HEK293 (cell line): ENCODE measurements around the gene LAD1.

ENCODE experiments used
- CTCF ChIA-PET: fragments of 350-600 bp; formaldehyde crosslinking; extraction: SDS; loops from one replicate; lab custom pipeline; 2021; ENCODE audit warnings: antibody characterized with exemption; lab: Yijun Ruan, JAX
- POLR2A ChIA-PET: fragments of 300-600 bp; formaldehyde crosslinking; extraction: SDS; loops from one replicate; lab custom pipeline; 2020; ENCODE audit warnings: antibody characterized with exemption, inconsistent platforms; lab: Yijun Ruan, JAX
- H3K27ac ChIP-seq: fragments of 200-500 bp; sonication (Bioruptor generic); 2 replicates; pipeline ENCODE4 v1.5.1; 2014; ENCODE audit warnings: low read depth, low read length, control low read depth, inconsistent platforms; ENCODE audit errors: extremely low read depth
- H3K36me3 ChIP-seq, 2 experiments: fragments of 200-500 bp in 1 of 2; sonication (Bioruptor generic) in 1 of 2; 1 replicate in 1 of 2; 2 replicates in 1 of 2; pipeline ENCODE4 v1.5.1; 2014 to 2017; ENCODE audit warnings: inconsistent platforms in 2 of 2, low read length in 2 of 2; ENCODE audit not compliant: control insufficient read depth in 2 of 2, insufficient read depth in 1 of 2
- H3K4me1 ChIP-seq: fragments of 200-500 bp; sonication (Bioruptor generic); 2 replicates; pipeline ENCODE4 v1.5.1; 2014; ENCODE audit warnings: mild to moderate bottlenecking, low read length, inconsistent platforms; ENCODE audit not compliant: control insufficient read depth, insufficient read depth
- H3K4me3 ChIP-seq: 2 replicates; pipeline ENCODE4 v1.5.1; 2011; ENCODE audit warnings: low read depth, mild to moderate bottlenecking, control low read depth, low read length, moderate library complexity
- H3K9me3 ChIP-seq: fragments of 200-500 bp; sonication (Bioruptor generic); 2 replicates; pipeline ENCODE4 v1.5.1; 2014; ENCODE audit warnings: low read depth, low read length, inconsistent platforms; ENCODE audit not compliant: control insufficient read depth, insufficient read depth
- HOXC10 ChIP-seq: sonication (generic); formaldehyde crosslinking; IDR thresholded peaks from 2 replicates; pipeline ENCODE4 v1.8.1; 2023; ENCODE audit warnings: mild to moderate bottlenecking, missing genetic modification reagents
- KLF16 ChIP-seq: fragments of 450-650 bp; formaldehyde crosslinking; IDR thresholded peaks from 2 replicates; pipeline ENCODE4 v1.5.1; 2017; ENCODE audit warnings: missing biosample characterization, missing genetic modification characterization
- SETDB1 ChIP-seq: IDR thresholded peaks from one replicate; pipeline ENCODE4 v1.6.1; 2017; ENCODE audit warnings: mild to moderate bottlenecking, low read length, moderate library complexity, mixed read lengths; ENCODE audit not compliant: insufficient read length
- ZBTB7A ChIP-seq: fragments of 450-650 bp; formaldehyde crosslinking; IDR thresholded peaks from 2 replicates; pipeline ENCODE4 v1.5.1; 2016; ENCODE audit warnings: low read depth, missing biosample characterization, missing genetic modification characterization
- ZBTB8A ChIP-seq: fragments of 450-650 bp; formaldehyde crosslinking; IDR thresholded peaks from 2 replicates; pipeline ENCODE4 v1.5.1; 2016; ENCODE audit warnings: missing biosample characterization, missing genetic modification characterization
- ZFHX2 ChIP-seq: fragments of 450-650 bp; formaldehyde crosslinking; conservative IDR thresholded peaks from 2 replicates; pipeline ENCODE4 v1.5.1; 2016; ENCODE audit warnings: missing biosample characterization, missing genetic modification characterization
- ZNF138 ChIP-seq: fragments of 450-650 bp; formaldehyde crosslinking; IDR thresholded peaks from 2 replicates; pipeline ENCODE4 v1.5.1; 2016; ENCODE audit warnings: missing biosample characterization, missing genetic modification characterization, borderline replicate concordance
- ZNF19 ChIP-seq: fragments of 450-650 bp; formaldehyde crosslinking; IDR thresholded peaks from 2 replicates; pipeline ENCODE4; 2016; ENCODE audit warnings: missing biosample characterization, missing genetic modification characterization, low read depth
- ZNF335 ChIP-seq: fragments of 450-650 bp; formaldehyde crosslinking; conservative IDR thresholded peaks from 2 replicates; pipeline ENCODE4 v1.5.1; 2016; ENCODE audit warnings: missing biosample characterization, missing genetic modification characterization
- ZNF350 ChIP-seq: fragments of 450-650 bp; formaldehyde crosslinking; IDR thresholded peaks from 2 replicates; pipeline ENCODE4 v1.5.0; 2017; ENCODE audit warnings: missing biosample characterization, mild to moderate bottlenecking, missing genetic modification characterization
- ZNF423 ChIP-seq: fragments of 450-650 bp; formaldehyde crosslinking; IDR thresholded peaks from 2 replicates; pipeline ENCODE4 v1.5.1; 2016; ENCODE audit warnings: missing biosample characterization, missing genetic modification characterization
- ZNF544 ChIP-seq: fragments of 450-650 bp; formaldehyde crosslinking; IDR thresholded peaks from 2 replicates; pipeline ENCODE4 v1.5.0; 2017; ENCODE audit warnings: missing biosample characterization, missing genetic modification characterization
- ZNF555 ChIP-seq: fragments of 450-650 bp; formaldehyde crosslinking; conservative IDR thresholded peaks from 2 replicates; pipeline ENCODE4 v1.5.1; 2017; ENCODE audit warnings: missing biosample characterization, mild to moderate bottlenecking, missing genetic modification characterization, inconsistent platforms
- ZNF561 ChIP-seq: fragments of 450-650 bp; IDR thresholded peaks from 2 replicates; pipeline ENCODE4 v1.5.1; 2018; ENCODE audit warnings: missing biosample characterization, missing genetic modification characterization, borderline replicate concordance
- ZNF626 ChIP-seq: fragments of 450-650 bp; sonication (Bioruptor Pico); formaldehyde crosslinking; IDR thresholded peaks from 2 replicates; pipeline ENCODE4 v1.5.1; 2018; ENCODE audit warnings: missing biosample characterization, missing genetic modification characterization, inconsistent platforms
- ZNF677 ChIP-seq: fragments of 450-650 bp; IDR thresholded peaks from 2 replicates; pipeline ENCODE4 v1.5.0; 2018; ENCODE audit warnings: missing biosample characterization, mild to moderate bottlenecking, missing genetic modification characterization, moderate library complexity
- ZNF768 ChIP-seq: fragments of 450-650 bp; formaldehyde crosslinking; IDR thresholded peaks from 2 replicates; pipeline ENCODE4 v1.5.1; 2018; ENCODE audit warnings: missing biosample characterization, mild to moderate bottlenecking, missing genetic modification characterization
- TF ChIP-seq, protein P1 (sequence below): fragments of 450-650 bp; formaldehyde crosslinking; IDR thresholded peaks from 2 replicates; pipeline ENCODE4 v1.5.1; 2016; ENCODE audit warnings: missing biosample characterization, missing genetic modification characterization, borderline replicate concordance
- TF ChIP-seq, protein P2 (sequence below): fragments of 450-650 bp; formaldehyde crosslinking; IDR thresholded peaks from 2 replicates; pipeline ENCODE4 v1.5.1; 2017; ENCODE audit warnings: missing biosample characterization, missing genetic modification characterization
- TF ChIP-seq, protein P3 (sequence below): fragments of 450-650 bp; formaldehyde crosslinking; IDR thresholded peaks from 2 replicates; pipeline ENCODE4 v1.5.1; 2016; ENCODE audit warnings: missing biosample characterization, missing genetic modification characterization
- TF ChIP-seq, protein P4 (sequence below): fragments of 450-650 bp; formaldehyde crosslinking; IDR thresholded peaks from 2 replicates; pipeline ENCODE4 v1.5.1; 2016; ENCODE audit warnings: missing biosample characterization, missing genetic modification characterization
- TF ChIP-seq, protein P5 (sequence below): fragments of 450-650 bp; IDR thresholded peaks from 2 replicates; pipeline ENCODE4 v1.5.1; 2018; ENCODE audit warnings: missing biosample characterization, missing genetic modification characterization

Gene LAD1

DNA sequence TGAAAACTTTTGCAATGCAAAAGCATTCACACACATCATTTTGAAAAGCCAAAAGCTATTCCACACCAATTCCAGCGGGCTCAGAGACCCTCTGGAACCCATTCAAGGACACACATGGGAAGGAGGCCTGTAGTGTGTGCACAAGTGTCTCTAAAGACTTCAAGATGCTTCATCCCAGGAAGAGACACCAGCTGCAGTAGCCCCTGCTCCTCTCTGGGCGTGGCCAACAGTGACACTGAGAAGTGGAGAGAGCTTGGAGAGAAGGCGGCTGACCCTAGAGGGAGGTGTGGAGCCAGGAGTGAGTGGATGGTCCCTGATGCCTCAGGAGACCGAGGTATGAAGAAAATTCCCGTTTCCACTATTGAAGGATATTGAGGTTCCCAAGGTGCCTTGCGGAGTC lies 37.3 kb upstream of the LAD1 start (continued):
- TF ChIP-seq ZNF677 (tag by site-specific recombination) (no peak), ZNF626 (tag by site-specific recombination) (no peak), ZNF555 (tag by site-specific recombination) (no peak), ZFHX2 (tag by site-specific recombination) (no peak)
- TF ChIP-seq, protein P1, sequence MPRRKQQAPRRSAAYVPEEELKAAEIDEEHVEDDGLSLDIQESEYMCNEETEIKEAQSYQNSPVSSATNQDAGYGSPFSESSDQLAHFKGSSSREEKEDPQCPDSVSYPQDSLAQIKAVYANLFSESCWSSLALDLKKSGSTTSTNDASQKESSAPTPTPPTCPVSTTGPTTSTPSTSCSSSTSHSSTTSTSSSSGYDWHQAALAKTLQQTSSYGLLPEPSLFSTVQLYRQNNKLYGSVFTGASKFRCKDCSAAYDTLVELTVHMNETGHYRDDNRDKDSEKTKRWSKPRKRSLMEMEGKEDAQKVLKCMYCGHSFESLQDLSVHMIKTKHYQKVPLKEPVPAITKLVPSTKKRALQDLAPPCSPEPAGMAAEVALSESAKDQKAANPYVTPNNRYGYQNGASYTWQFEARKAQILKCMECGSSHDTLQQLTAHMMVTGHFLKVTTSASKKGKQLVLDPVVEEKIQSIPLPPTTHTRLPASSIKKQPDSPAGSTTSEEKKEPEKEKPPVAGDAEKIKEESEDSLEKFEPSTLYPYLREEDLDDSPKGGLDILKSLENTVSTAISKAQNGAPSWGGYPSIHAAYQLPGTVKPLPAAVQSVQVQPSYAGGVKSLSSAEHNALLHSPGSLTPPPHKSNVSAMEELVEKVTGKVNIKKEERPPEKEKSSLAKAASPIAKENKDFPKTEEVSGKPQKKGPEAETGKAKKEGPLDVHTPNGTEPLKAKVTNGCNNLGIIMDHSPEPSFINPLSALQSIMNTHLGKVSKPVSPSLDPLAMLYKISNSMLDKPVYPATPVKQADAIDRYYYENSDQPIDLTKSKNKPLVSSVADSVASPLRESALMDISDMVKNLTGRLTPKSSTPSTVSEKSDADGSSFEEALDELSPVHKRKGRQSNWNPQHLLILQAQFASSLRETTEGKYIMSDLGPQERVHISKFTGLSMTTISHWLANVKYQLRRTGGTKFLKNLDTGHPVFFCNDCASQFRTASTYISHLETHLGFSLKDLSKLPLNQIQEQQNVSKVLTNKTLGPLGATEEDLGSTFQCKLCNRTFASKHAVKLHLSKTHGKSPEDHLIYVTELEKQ (tag by site-specific recombination), result no peak

DNA sequence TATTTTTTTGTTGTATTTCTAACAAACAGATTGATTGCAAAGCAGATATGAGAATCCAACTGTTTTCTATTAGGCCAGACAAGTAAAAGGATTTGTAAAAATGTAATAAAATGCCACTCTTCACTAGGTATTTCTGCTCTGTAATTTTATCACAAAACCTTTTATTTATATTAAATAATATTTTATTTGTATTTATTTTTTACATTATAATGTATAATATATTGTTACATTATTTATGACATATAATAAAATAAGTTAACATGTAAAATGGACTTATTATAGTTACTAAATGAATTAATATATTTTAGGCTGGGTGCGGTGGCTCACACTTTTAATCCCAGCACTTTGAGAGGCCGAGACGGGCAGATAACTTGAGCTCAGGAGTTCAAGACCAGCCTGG lies 35.1 kb upstream of the LAD1 start:
- no peak for TF ChIP-seq KLF16 (tag by site-specific recombination)
- TF ChIP-seq HOXC10 (CRISPR knock-in tag), result no peak
- TF ChIP-seq ZNF768 (tag by site-specific recombination), result no peak
- TF ChIP-seq ZNF677 (tag by site-specific recombination), result no peak
- no peak for TF ChIP-seq ZBTB7A
- TF ChIP-seq ZNF544 (tag by site-specific recombination), result no peak
- TF ChIP-seq, protein P2, sequence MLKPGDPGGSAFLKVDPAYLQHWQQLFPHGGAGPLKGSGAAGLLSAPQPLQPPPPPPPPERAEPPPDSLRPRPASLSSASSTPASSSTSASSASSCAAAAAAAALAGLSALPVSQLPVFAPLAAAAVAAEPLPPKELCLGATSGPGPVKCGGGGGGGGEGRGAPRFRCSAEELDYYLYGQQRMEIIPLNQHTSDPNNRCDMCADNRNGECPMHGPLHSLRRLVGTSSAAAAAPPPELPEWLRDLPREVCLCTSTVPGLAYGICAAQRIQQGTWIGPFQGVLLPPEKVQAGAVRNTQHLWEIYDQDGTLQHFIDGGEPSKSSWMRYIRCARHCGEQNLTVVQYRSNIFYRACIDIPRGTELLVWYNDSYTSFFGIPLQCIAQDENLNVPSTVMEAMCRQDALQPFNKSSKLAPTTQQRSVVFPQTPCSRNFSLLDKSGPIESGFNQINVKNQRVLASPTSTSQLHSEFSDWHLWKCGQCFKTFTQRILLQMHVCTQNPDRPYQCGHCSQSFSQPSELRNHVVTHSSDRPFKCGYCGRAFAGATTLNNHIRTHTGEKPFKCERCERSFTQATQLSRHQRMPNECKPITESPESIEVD, result no peak
- TF ChIP-seq ZNF335 (tag by site-specific recombination), result no peak
- TF ChIP-seq, protein P3, sequence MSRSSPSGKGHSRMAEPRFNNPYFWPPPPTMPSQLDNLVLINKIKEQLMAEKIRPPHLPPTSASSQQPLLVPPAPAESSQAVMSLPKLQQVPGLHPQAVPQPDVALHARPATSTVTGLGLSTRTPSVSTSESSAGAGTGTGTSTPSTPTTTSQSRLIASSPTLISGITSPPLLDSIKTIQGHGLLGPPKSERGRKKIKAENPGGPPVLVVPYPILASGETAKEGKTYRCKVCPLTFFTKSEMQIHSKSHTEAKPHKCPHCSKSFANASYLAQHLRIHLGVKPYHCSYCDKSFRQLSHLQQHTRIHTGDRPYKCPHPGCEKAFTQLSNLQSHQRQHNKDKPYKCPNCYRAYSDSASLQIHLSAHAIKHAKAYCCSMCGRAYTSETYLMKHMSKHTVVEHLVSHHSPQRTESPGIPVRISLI, result no peak
- TF ChIP-seq ZNF423 (tag by site-specific recombination), result no peak
- TF ChIP-seq, protein P4, sequence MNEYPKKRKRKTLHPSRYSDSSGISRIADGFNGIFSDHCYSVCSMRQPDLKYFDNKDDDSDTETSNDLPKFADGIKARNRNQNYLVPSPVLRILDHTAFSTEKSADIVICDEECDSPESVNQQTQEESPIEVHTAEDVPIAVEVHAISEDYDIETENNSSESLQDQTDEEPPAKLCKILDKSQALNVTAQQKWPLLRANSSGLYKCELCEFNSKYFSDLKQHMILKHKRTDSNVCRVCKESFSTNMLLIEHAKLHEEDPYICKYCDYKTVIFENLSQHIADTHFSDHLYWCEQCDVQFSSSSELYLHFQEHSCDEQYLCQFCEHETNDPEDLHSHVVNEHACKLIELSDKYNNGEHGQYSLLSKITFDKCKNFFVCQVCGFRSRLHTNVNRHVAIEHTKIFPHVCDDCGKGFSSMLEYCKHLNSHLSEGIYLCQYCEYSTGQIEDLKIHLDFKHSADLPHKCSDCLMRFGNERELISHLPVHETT, result no peak
- no peak for TF ChIP-seq ZNF350 (tag by site-specific recombination)
- no peak for TF ChIP-seq ZNF19 (tag by site-specific recombination)
- TF ChIP-seq SETDB1, result no peak
- TF ChIP-seq, protein P5, sequence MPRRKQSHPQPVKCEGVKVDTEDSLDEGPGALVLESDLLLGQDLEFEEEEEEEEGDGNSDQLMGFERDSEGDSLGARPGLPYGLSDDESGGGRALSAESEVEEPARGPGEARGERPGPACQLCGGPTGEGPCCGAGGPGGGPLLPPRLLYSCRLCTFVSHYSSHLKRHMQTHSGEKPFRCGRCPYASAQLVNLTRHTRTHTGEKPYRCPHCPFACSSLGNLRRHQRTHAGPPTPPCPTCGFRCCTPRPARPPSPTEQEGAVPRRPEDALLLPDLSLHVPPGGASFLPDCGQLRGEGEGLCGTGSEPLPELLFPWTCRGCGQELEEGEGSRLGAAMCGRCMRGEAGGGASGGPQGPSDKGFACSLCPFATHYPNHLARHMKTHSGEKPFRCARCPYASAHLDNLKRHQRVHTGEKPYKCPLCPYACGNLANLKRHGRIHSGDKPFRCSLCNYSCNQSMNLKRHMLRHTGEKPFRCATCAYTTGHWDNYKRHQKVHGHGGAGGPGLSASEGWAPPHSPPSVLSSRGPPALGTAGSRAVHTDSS, result no peak
- no peak for TF ChIP-seq ZBTB8A
- TF ChIP-seq ZNF561 (tag by site-specific recombination), result no peak
- no peak for TF ChIP-seq ZNF138 (tag by site-specific recombination)
- ChIA-PET POLR2A (no interaction called here), CTCF (interaction anchor here (0.7 to 3.7 kb wide), 8 partner anchors 13 to 292 kb away, joined by 3 to 67 read pairs (median 5); no protein-coding TSS in a partner anchor)
- no peak overlapping the region for H3K4me3 ChIP-seq
- H3K4me1 ChIP-seq, result 0 out of 2 replicates have a peak, but pooled peaks cover 2% of the 10 kb centered on the region
- no peaks in the 10 kb centered on the region for H3K36me3 ChIP-seq
- H3K27ac ChIP-seq, result no peak overlapping the region
- H3K9me3 ChIP-seq, result no peaks in the 10 kb centered on the region
